ENCODE data around the gene L3MBTL4. TPM values are rescaled to one million over a fixed set of nuclear protein-coding genes. Genes with fewer than 3 reads are reported as not detected.

L3MBTL4 gene
- total RNA-seq, 2 experiments from 2014 or later: 0.19 to 0.47 TPM

DNA sequence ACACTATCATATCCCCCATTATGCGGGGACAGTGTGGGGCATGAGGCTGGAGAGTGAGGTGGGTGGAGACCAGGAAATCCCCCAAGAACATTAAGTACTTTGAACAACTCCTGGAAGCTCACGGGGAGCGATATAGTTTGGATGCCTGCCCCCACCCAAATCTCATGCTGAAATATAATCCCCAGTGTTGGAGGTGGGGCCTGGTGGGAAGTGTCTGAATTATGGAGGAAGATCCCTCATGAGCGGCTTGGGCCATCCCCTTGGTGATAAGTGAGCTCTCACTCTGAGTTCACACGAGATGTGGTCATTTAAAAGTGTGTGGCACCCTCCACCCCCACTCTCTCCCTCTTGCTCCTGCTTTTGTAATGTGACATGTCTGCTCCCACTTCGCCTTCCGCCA, 422.3 kb downstream of the L3MBTL4 start:
- no peak overlapping the region for H3K27ac Mint-ChIP-seq
- no peaks in the 10 kb centered on the region for H3K27me3 Mint-ChIP-seq
- H3K9me3 Mint-ChIP-seq: no peaks in the 10 kb centered on the region
- Histone ChIP-seq H3K27ac (ENCODE audit: low read depth in 1 of 2, low read length in 2 of 2) (no peak overlapping the region), H3K4me3 (ENCODE audit: low read length) (no peak overlapping the region), H3K27me3 (ENCODE audit: control insufficient read depth in 1 of 2, insufficient read depth in 2 of 2, low read length in 2 of 2) (no peaks in the 10 kb centered on the region), H3K4me1 (ENCODE audit: insufficient read depth, low read length) (no peaks in the 10 kb centered on the region), H3K36me3 (ENCODE audit: insufficient read depth, low read length) (no peaks in the 10 kb centered on the region), H3K9me3 (ENCODE audit: control insufficient read depth in 1 of 2, insufficient read depth in 1 of 2, low read length in 2 of 2) (peaks cover 0 to 16% of the 10 kb centered on the region in 2 experiments)
- intact Hi-C loops (cut with DNase I, micrococcal nuclease): no loop called here
- TF ChIP-seq, protein P1, sequence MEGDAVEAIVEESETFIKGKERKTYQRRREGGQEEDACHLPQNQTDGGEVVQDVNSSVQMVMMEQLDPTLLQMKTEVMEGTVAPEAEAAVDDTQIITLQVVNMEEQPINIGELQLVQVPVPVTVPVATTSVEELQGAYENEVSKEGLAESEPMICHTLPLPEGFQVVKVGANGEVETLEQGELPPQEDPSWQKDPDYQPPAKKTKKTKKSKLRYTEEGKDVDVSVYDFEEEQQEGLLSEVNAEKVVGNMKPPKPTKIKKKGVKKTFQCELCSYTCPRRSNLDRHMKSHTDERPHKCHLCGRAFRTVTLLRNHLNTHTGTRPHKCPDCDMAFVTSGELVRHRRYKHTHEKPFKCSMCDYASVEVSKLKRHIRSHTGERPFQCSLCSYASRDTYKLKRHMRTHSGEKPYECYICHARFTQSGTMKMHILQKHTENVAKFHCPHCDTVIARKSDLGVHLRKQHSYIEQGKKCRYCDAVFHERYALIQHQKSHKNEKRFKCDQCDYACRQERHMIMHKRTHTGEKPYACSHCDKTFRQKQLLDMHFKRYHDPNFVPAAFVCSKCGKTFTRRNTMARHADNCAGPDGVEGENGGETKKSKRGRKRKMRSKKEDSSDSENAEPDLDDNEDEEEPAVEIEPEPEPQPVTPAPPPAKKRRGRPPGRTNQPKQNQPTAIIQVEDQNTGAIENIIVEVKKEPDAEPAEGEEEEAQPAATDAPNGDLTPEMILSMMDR (IDR thresholded peaks at IDR 0.05): no peak
- POLR2A ChIA-PET: no interaction called here
- no peak for DNase-seq
- no peak for ATAC-seq (ENCODE audit: poor library complexity)
- no peak overlapping the region for H3K4me3 Mint-ChIP-seq
- CTCF ChIA-PET: no interaction called here
- no peaks in the 10 kb centered on the region for H3K36me3 Mint-ChIP-seq (ENCODE audit: low read depth)
- no peaks in the 10 kb centered on the region for H3K4me1 Mint-ChIP-seq (ENCODE audit: low read depth)

DNA sequence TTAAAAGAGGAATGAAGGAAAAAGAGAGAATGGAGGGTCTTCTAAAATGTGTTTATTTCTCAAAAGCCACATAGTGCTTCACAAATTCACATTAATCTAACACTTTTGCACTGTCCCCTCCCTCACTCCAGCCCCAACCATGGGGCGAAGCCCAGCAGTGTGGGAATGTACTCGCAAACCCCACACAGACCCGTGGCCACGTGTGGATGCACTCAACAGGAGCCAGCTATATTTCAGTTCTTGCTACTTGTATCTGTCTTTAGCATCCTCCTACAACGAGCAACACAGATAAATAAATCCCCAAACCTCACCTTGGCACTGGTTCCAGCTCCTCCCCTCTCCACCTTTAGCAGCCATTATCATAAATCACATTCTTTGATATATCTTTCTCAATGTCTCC, 427.5 kb downstream of the L3MBTL4 start:
- no peaks in the 10 kb centered on the region for H3K36me3 Mint-ChIP-seq (ENCODE audit: low read depth)
- no peaks in the 10 kb centered on the region for H3K9me3 Mint-ChIP-seq
- Histone ChIP-seq H3K4me3 (ENCODE audit: low read length) (no peak overlapping the region), H3K27ac (ENCODE audit: low read depth in 1 of 2, low read length in 2 of 2) (no peak overlapping the region), H3K27me3 (ENCODE audit: control insufficient read depth in 1 of 2, insufficient read depth in 2 of 2, low read length in 2 of 2) (peaks cover 0 to 5% of the 10 kb centered on the region in 2 experiments), H3K36me3 (ENCODE audit: insufficient read depth, low read length) (no peaks in the 10 kb centered on the region), H3K4me1 (ENCODE audit: insufficient read depth, low read length) (no peaks in the 10 kb centered on the region), H3K9me3 (ENCODE audit: control insufficient read depth in 1 of 2, insufficient read depth in 1 of 2, low read length in 2 of 2) (peaks cover 0 to 13% of the 10 kb centered on the region in 2 experiments)
- no peak overlapping the region for H3K27ac Mint-ChIP-seq
- no peak overlapping the region for H3K4me3 Mint-ChIP-seq
- ChIA-PET CTCF (no interaction called here), POLR2A (no interaction called here)
- intact Hi-C loops (cut with DNase I, micrococcal nuclease): no loop called here
- no peak for DNase-seq
- TF ChIP-seq, protein P1 (IDR thresholded peaks at IDR 0.05): no peak
- no peak for ATAC-seq (ENCODE audit: poor library complexity)
- no peaks in the 10 kb centered on the region for H3K27me3 Mint-ChIP-seq
- no peaks in the 10 kb centered on the region for H3K4me1 Mint-ChIP-seq (ENCODE audit: low read depth)

DNA sequence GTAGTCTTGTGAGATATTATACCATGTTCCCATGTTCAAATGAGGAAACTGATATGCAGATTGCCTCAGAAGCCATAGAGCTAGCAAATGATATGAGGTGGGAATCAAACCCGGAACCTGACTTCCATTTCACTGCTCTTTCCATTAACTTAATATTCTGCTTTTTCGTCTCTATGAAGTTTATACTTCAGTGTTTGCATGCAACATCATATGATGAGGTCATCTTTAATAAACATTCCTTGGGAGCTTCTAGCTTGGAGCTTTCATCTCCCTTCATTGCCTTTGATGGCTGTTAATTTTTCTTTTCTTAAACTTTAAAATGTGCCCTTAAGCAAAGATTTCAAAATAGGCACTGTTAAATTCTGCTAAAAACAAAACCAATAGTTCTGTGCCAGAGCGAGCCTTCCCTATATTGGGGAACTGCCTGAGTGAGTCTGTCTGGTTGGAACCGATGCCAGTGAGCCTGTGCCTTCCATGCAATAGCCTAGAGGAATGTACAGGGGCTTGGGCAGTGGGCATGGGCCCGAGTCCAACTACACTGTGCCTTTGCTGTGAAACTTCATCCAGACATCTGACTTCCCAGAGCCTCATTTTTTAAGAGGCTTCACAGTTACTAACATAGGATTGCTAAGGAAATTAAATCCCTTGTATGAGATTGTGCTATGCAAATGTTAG, 428.3 kb downstream of the L3MBTL4 start:
- no peak for ATAC-seq (ENCODE audit: poor library complexity)
- TF ChIP-seq, protein P1 (IDR thresholded peaks at IDR 0.05): no peak
- Histone ChIP-seq H3K27ac (ENCODE audit: low read depth in 1 of 2, low read length in 2 of 2) (no peak overlapping the region), H3K36me3 (ENCODE audit: insufficient read depth, low read length) (no peaks in the 10 kb centered on the region), H3K9me3 (ENCODE audit: control insufficient read depth in 1 of 2, insufficient read depth in 1 of 2, low read length in 2 of 2) (peaks cover 0 to 9% of the 10 kb centered on the region in 2 experiments), H3K4me3 (ENCODE audit: low read length) (no peak overlapping the region), H3K27me3 (ENCODE audit: control insufficient read depth in 1 of 2, insufficient read depth in 2 of 2, low read length in 2 of 2) (peaks cover 0 to 5% of the 10 kb centered on the region in 2 experiments), H3K4me1 (ENCODE audit: insufficient read depth, low read length) (no peaks in the 10 kb centered on the region)
- Mint-ChIP-seq H3K36me3 (ENCODE audit: low read depth) (no peaks in the 10 kb centered on the region), H3K27ac (no peak overlapping the region), H3K9me3 (no peaks in the 10 kb centered on the region), H3K27me3 (no peaks in the 10 kb centered on the region), H3K4me1 (ENCODE audit: low read depth) (no peaks in the 10 kb centered on the region), H3K4me3 (no peak overlapping the region)
- CTCF ChIA-PET: no interaction called here
- DNase-seq: no peak
- intact Hi-C loops (cut with DNase I, micrococcal nuclease): no loop called here
- POLR2A ChIA-PET: no interaction called here
